ENCODE results near the gene CALHM6. TPM values are rescaled to one million over a fixed set of nuclear protein-coding genes. Genes with fewer than 3 reads are reported as not detected.

The CALHM6 gene
- total and polyA plus RNA-seq, 2 experiments from 2014 or later: 1.2 to 1.6 TPM

- H3K4me1 ChIP-seq (ENCODE audit: insufficient read depth): no peaks in the 10 kb centered on the region
- no peaks in the 10 kb centered on the region; the same call in 1 of the 2 replicates for H3K9me2 ChIP-seq (ENCODE audit: insufficient read depth)
- Mint-ChIP-seq H3K27me3 (ENCODE audit: insufficient read depth, low read depth, poor library complexity) (peaks cover 4% of the 10 kb centered on the region), H3K36me3 (ENCODE audit: low read depth) (no peaks in the 10 kb centered on the region), H3K27ac (no peak overlapping the region), H3K4me1 (no peaks in the 10 kb centered on the region), H3K9me3 (no peaks in the 10 kb centered on the region; the same call in 2 of the 3 replicates), H3K4me3 (no peak overlapping the region)
- no peak overlapping the region for H2AFZ ChIP-seq
- TF ChIP-seq CREB1 (CRISPR knock-in tag; IDR thresholded peaks at IDR 0.05; ENCODE audit: low read depth) (no peak), CTCF (conservative IDR thresholded peaks at IDR 0.05; ENCODE audit: low read depth in 2 of 2) (no peak), ZNF462 (CRISPR knock-in tag; IDR thresholded peaks at IDR 0.05) (no peak), REST (IDR thresholded peaks at IDR 0.05; ENCODE audit: unreplicated experiment) (no peak), ZNF331 (CRISPR knock-in tag; IDR thresholded peaks at IDR 0.05; ENCODE audit: low read depth) (no peak), EZH2 (IDR thresholded peaks at IDR 0.05; ENCODE audit: low read depth, unreplicated experiment) (no peak), ETS1 (IDR thresholded peaks at IDR 0.05) (no peak), POLR2AphosphoS5 (IDR thresholded peaks at IDR 0.05; ENCODE audit: low read depth) (no peak), JUNB (IDR thresholded peaks at IDR 0.05; ENCODE audit: unreplicated experiment) (no peak), STAT1 (IDR thresholded peaks at IDR 0.05; ENCODE audit: unreplicated experiment) (no peak), EZH2phosphoT487 (IDR thresholded peaks at IDR 0.05; ENCODE audit: unreplicated experiment) (no peak), ZNF114 (CRISPR knock-in tag; IDR thresholded peaks at IDR 0.05) (no peak), NANOG (IDR thresholded peaks at IDR 0.05; ENCODE audit: borderline replicate concordance) (no peak)
- no peaks in the 10 kb centered on the region for H4K20me1 ChIP-seq (replicated peaks; ENCODE audit: insufficient read depth)
- H3K4me3 ChIP-seq: no peak overlapping the region
- ATAC-seq: no peak
- no peak overlapping the region for H3K4me2 ChIP-seq
- DNase-seq (ENCODE audit: low spot score): no peak
- no peak overlapping the region for H3K27ac ChIP-seq (ENCODE audit: low read depth)
- no peaks in the 10 kb centered on the region for H3K36me3 ChIP-seq (ENCODE audit: insufficient read depth)
- H3K79me2 ChIP-seq (replicated peaks; ENCODE audit: insufficient read depth): no peaks in the 10 kb centered on the region
- no peaks in the 10 kb centered on the region for H3F3A ChIP-seq (replicated peaks; ENCODE audit: low read depth)
- no peaks in the 10 kb centered on the region for H3K27me3 ChIP-seq (ENCODE audit: insufficient read depth)
Measured at GRCh38 chr6:116483616-116484015, 22.4 kb downstream of the CALHM6 start.
